Activated T-cell treated with anti-CD3 and anti-CD28 coated beads for 48 hours (primary cell): Measurements from ENCODE around the gene KIF23.

ENCODE experiments used
- DNase-seq: peaks from one replicate; pipeline ENCODE4 v3.0.0-alpha.2; 2020; ENCODE audit warnings: low read depth

The KIF23 gene

DNA sequence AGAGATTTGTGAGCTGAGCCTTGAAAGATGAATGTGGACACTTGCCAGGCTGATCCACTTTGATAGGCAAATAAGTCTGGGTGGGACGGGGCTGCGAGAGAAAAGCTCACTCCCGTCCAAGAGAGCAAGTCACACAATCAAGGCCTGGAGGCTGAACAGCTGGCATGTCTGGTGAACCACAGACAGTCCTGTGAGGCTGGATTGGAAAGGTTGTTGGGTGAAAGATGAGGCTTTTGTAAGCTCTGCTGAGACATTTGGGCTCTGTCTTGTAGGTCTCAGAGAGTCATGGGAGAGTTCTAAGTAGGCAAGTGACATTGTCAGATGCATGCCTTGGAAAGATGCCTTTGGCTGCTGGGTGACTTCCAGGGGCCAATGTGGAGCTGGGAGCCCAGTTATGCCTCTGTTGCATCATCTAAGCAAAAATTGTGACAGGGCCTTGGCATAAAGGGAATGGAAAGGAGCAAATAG is 76.9 kb downstream of the KIF23 start:
- DNase-seq: no peak

DNA sequence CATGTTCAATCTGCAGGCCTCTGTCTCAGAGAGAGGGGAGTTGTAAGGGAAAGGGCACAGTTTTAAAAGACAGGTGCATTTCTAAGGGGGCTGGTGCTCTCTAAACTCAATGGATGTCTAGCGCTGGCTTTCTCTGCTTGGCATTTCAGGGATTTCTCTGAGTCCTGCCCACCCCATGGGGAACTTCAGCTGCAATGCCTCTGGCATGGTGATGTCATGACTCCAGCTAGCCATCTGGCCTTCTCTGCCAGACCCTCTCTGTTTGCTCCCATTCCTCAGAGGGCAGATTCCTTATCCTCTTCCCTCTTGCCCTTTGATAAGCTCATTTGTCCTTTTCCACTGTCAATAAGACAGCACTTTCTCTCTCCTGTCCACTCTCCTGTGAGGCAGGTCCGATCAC is 79.3 kb downstream of the KIF23 start:
- DNase-seq: no peak

DNA sequence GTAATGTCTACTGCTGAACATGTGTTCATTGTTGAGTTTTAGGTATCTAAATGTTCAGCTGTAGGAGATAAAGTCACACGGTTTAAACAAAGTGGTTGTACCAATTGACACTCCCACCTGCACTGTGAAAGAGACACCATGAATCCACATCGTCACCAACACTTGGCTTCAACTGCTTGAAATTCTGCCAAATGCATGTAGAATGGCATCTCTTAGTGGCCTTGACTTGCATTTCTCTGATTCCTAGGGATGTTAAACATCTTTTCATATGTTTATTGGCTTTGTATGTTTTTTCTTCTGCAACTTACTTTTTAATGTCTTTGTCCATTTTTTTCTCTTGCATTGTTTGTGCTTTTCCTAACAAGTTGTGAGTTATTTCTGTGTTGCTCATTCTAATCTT is 81.9 kb downstream of the KIF23 start:
- DNase-seq: no peak

DNA sequence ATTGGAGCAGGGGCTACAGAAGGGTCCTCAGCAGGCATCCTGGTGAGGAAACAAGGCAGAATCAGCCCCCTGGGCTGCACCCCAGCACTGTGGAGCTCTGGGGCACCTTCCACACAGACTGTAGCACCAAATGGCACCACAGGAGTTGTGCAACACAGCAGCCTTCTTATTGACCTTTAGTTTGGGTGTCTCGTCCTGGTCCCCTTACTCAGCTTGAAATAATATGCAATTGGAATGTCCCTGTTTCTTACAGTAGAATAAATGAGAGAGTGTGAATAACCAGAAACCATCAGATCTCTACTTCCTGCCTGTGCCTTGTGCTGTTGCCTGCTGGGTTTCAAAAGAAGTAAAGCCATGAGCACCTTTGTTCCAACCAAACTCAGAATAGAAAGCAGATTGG is 82.9 kb downstream of the KIF23 start:
- DNase-seq: no peak

DNA sequence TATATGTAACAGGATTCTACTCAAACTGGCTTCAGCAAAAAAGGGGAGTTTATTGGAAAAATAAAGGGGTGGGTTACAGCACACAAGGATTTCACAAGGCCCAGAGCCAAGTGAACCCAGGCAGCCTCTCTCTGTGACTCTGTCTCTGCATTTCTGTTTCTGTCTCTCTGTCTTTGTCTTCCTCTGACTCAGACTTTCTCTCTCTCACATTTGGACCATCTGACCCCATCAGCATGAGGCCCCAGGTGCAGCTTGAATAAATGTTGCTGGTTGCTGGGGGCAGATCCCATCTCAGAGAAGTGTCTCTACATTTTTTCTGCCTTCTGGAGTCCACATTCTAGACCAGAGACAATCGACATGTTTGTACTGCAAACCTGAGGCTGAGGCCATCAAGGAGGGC is 83.5 kb downstream of the KIF23 start:
- DNase-seq: no peak
